ENCODE data around the gene RXRG.

Gene RXRG

DNA sequence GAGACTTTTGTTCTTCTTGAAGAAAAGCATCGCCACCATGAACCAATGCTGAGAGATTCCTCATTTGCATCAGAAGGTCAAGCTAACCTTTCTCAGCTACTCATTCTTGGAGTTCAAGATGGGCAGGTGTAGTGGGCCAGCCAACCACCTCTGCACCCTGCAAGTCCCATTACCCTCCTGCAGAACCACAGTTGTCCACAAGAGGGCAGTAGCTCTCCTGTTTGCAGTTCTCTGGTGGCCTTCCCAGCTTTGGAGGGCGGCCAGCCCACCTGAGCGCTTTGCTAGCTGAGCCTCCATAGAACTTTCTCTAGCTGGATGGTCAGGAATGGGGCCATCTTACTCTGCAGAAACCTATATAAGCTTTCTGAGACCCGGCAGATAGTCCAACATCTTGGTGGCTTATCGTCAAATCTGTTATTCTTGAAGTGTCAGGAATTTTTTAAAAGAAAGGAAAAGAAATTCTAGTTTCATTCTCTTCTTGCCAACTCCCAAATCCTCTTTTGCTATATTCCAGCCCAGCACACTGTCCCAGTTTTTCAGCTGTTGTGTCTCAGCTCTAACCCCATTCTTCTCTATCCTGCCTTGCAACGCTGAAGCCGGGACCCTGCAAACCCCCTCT is 77.4 kb downstream of the RXRG start:
- DNase-seq (ENCODE audit: low spot score) = peak; percentile 70

DNA sequence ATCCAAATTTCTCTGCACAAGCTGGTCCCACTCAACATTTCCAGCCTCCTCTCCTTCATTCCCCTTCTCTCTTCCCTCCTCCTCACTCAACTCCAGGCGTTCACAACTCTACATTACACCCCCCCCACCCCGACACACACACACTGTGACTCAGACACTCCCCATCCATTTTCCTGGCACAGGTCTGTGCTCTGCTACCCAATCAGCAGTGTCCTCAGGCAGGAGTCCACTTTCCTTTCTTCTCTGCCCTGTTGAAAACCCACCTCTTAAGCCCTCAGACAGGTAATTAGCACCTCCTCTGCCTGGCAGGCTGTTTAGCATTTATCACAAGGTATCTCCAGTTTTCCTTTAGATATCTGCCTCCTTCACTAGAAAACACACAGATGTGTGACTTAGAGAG is 79.6 kb downstream of the RXRG start:
- no peak for DNase-seq (ENCODE audit: low spot score)

DNA sequence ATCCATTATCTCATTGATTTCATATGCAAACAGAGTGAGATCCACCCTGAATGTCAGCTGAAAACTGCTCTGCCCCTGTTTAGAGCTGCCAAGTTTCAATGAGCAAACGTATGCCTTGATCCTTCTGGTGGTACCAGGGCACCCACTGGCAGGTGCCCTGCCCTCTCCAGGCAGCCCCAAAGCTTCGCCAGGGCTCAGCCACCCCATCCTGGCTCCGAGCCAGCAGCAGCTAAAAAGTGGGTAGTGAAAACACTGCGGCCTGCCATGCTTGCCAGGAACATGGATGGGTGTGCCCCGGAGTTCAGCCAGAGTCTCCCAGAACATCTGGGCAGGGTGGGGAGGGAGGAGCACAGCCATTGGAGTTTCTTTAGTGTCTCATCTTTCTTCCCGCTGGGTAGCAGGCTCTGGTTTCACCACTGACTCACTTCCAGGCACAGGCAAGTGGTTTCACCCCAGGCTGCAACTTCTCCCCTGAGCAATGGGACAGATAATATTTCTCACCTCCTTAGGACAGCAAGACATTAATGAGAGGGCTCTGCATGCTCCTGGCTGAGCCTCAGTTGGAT is 80.3 kb downstream of the RXRG start:
- no peak for DNase-seq (ENCODE audit: low spot score)

DNA sequence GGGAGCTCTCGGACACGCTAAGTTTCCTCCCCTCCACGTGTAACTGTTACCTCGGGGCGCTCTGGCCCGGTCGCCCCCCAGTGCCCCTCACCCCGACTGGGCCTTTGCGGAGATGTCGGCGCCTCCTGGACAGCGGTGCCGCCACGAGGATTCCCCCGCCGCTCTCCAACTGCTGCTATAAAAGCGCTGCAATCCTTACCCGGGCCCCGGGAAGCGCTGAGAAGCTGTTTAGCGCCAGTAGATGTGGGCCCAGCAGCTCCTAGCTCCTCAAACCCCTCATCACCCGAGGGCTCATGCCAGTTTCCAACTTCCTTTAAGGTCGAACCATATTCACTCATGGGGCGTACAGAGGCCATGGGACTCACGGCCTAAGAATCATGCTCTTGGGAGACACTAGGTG is 88.0 kb downstream of the RXRG start:
- DNase-seq (ENCODE audit: low spot score) = no peak

DNA sequence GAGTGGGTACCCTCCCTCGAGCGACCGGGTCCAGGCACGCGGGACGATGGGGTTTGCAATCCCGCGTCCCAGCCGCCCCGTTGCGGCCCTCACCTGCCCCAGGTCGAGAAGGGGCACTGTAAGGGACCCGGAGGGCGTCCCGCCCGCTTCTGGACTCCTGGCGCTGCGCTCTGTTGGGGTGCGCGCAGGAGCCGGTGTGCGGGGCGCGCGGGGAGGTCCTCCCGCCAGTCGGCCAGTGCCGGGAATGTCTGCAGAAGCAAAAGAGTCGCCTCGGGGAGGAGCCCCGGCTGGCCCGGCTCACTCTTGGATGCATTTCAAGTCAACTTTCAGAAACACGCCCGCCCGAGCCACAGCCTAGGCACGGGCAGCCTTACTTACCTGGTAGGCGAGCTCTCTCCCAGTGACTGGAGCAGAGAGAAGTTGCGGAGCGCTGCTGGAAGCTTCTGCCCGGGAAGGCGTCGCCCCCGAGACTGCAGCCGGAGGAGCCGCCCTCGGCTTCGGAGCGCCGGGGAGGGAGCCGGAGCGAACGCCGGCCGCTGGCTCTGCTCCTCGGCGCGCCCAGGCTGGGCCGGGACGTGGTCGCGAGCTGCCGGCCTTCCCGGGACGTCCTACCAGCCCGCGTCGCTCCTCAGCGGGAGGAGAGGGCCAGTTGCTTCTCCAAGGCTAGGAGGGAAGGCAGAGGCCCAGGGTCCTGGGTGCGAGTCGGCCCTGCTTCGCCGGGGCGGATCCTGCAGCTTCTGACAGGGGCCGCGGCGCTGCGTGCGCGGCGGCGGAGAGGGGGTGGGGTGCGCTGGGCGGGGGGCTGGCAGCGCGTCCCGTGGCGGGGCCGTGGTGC is 88.7 kb downstream of the RXRG start, which contains the start of gene LMX1A:
Gene LMX1A (minus strand): TSS at position 739 of the 835 bp plus-strand sequence. CDS start 1,156 bp downstream, outside the sequence.
- DNase-seq (ENCODE audit: low spot score) = peak; percentile 10

DNA sequence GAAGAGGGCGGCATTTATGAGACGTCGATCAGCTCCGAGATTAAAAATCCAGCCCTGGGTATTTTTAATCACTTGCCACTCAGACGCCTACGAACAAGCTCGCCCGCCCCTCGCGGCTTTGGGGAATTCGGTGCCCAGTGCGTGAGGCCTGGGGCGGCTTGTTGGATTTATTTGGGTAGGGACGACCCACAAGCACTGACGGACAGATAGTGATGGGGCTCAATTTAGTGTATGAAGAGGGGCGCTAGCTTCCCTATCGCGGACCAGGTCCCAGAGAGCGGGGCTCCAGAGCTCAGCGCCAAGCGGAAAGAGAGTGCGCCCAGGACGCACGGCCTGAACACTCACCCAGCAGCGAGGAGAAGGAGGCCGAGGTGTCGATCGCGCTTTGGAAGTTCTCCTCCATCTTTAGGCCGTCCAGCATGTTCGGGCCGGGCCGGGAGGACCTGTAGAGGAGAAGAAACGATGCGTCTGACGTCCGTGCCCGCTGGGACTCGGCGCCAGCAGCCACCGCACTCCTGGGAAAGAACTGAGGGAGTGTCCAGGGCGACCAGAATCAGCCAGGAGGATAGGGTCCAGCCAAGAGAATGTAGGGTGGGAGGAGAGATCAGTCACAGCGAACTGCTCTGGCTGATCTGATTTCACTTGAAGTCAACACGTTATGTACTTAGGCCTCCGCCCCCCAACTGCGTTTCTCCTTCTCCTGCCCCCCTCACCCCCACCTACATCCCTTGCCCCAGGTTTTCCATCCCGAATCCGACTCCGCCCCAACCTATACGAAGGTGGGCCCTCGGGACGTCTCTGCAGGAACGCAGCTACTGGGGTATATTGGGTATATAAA is 89.6 kb downstream of the RXRG start:
- no peak for DNase-seq (ENCODE audit: low spot score)

DNA sequence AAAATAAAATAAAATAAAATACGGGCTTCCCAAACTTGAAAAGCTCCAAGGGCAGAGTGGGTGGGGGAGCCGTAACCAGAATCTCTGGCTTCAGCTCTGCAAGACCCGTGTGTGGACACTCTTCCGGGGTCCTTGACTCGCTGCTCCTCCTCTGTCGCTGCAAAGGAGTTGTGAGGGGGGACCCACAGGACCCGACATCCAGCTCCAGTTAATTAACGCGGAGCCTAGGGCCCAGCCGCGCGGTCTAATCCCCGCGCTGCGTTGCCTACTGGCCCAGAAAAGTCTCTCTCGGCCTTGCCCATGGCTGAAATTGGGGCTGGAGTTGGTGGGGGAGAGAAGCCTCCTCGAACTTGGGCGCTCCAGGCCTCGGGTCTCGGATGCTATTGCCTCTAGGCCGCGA is 90.2 kb downstream of the RXRG start:
- DNase-seq (ENCODE audit: low spot score) = no peak

DNA sequence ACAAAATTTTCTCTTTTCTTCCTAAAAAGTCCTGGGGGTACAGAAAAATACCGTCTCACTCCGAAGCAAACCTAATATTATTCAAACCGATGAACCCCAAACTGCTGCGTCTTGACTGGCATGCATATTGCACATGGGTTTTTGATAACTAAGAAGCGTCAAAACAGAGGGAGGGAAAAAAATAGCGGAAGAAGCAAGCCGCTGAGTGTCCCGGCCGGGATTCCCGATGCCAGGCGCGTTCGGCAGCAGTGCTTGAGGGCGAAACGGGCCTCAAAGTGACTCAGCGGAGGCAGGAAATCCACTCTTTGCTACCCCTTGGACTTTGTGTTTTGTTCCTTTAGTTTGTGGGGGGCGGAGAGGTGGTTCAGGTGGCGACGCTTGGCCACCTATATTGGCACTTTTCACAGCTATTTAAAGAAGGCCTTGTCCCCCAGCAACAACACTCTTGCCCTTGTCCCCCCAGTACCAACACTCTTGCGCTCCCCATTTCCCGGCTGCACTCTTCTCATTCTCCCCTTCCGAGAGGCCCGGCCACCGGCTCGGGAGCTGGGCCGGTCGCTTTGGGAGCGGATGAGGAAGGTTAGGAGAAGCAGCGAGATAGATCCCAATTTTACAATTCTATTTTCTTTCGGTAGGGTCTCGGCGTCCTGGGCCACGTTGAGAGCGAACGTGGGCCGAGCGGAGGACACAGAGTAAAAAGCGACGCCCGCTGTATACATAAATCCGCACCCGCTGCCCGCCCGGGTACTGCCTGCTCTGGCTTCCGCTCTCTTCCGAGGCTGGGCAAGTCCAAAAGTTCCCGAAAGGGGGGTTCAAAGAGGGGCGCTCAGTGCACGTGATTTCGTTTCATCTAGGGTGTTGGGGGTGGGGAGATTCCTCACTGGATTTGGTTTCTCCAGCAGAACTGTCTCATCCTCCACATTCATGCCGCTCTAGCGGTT is 90.9 kb downstream of the RXRG start:
- DNase-seq (ENCODE audit: low spot score) = peak; percentile 26

DNA sequence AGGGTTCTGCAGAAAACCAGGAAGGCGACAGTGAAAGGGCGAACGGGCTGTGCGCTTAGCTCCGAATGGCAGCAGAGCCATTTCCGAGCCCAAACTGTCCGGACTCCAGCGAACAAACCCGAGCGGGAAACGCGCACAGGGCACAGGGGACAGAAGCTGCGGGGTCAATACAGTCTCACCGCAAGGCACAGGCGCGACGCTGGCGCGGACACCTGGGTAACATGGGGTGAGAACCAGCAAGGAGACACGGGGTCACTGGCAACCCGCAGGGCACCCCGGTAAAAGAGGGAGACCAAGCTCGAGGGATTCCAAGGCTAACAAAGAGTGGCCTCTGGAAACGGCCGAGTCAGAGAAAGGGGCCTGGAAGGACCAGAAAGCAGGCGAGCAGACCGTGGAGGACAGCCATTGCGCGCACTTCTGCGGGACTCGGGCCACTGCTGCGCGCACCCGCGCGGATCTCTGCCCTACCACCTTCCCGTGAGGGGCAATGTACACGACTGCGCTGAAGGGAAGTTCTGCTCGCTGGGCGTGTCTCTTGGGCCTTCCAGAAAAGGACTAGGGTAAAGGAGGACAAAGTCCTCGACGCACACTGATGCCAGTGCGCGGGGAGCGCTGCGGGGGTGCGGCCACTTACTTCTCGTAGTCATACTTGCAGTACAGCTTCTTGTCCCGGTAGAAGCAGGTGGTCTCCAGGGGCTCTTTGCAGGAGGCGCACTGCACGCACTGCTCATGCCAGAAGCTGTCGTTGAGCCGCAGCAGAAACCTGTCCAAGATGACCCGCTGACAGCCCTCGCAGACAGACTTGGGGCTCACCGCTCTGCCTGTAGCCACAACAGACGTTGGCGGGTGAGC is 92.3 kb downstream of the RXRG start:
- no peak for DNase-seq (ENCODE audit: low spot score)

DNA sequence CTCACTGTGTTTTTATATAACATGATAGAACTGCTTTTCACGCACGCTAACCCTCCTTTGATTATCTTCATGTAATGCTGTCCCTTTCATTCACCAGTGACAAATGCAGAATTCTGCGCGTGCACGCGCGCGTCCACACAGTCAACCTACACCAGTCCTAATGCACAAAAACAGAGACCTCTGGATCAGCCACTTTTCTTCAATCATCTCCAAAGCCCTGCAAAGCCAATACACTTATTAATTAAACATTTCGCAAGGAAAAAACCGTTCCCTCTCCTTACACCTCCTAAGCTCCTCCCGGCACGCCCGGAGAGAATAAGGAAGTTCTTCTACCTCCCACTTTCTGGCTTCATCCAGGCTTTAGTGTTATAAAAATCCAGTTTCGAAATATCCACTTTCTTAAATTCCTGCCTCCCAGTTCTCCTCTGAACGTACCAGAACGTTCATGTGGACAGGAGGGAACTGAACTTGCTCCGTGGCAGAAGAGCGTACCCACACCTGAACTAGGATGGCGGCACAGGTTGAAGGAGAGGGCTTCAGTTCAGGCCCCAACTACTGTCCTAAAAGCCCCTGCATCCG is 93.0 kb downstream of the RXRG start:
- DNase-seq (ENCODE audit: low spot score) = no peak
